HG02981 (cell line): ENCODE data around the gene C1GALT1C1L.
"Not testable (repeated sequence)": the region's sequence is repeated elsewhere in the genome, so short reads cannot be mapped to it uniquely, and the experiment has no call there.

ENCODE experiments used
- ATAC-seq: cut with Tn5 transposase; IDR thresholded peaks from one replicate; pipeline ENCODE4 v1.9.1; 2021; ENCODE audit warnings: mild to moderate bottlenecking, moderate library complexity; ENCODE audit not compliant: unreplicated experiment

C1GALT1C1L gene

GRCh38 chr2:43657241-43657640 lies 19.0 kb downstream of the C1GALT1C1L start:
- ATAC-seq = no peak

GRCh38 chr2:43653506-43653905 lies 22.7 kb downstream of the C1GALT1C1L start:
- ATAC-seq = no peak

DNA sequence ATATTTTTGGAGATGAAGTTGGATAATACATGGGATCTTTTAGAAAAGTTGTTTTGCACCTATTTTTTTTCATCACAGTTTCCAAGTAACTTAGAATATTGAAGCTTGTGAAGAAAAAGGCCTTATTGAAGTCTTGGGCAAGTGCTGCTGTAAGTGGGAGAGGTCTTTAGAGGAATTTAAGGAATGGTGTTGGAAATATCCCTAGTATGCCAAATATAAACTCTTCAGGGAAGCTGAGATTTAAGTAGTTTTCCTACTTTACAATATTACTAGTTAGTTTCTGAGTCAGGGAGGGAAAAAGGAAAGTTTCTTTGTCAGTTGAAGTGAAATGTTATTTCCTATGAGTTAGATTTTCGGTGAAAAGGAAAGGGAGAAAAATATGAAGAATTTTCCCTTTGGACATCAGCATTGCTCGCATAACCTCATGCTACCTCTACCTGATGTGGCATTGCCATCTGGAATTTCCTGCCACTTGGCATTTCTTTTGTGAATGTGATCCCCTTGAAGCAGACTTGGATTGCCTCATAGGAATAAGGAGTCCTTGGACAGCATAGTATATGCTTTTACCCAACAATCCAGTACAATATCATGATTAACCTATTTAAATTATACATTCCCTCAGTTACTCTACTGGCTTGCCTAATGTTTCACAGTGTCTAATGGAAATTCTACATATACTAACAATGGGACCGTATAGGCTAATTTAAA lies 27.1 kb downstream of the C1GALT1C1L start:
- no peak for ATAC-seq

DNA sequence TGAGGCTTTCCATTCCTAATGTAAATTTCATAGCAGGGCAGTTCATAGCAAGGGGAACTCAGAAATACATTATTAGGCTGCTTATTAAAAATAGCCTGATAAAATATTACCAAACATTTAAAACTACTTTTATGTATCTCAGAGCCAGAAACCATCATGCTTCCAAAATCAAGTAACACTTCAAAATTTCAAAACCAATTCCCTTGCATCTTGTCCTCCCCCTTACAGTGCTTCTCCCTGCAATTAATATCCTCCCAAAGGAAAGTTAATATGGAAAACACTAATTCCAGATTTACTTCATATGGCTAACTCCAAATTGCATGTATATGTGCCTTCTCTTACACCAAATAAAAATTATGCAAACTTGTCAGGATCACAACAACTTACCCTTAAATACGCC lies 32.5 kb downstream of the C1GALT1C1L start:
- no peak for ATAC-seq

- ATAC-seq = no peak
Observed at GRCh38 chr2:43642363-43642762, 33.9 kb downstream of the C1GALT1C1L start.

DNA sequence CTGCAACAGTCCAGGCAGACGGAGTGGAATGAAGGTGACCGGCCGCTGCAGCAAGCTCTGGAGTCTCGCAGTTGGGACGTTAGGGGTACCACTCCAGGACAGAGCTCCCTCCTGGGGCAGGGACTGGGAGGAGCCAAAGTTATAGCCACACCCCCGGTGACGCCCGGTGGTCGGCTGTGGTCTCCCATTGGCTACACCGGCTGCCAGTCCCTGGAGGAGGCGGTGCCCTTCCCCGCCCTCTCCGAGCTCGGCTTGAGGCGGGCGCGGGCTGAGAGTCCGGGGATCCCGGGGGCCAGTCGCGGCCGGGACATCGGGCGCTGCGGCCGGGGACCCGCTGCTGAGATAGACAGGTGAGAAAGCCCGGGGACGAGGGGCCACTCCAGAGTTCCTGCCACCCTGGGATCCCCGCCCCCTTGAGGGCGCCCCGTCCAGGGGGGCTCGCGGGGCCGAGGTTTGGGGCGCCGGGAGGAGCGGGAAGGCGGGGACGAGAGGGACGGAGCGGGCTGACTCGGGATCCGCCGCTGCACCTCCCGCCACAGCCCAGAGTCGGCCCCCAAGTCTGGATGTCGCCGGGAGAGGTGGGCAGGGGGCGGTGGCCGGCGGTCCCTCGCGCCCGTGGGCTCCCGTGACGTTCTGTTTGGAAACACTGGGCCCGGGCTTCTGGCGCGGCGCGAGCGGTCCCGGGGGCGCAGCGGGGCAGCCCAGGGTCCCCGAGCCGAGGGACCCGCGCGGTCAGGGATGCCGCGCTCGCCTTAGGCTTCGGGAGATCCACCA lies 39.0 kb downstream of the C1GALT1C1L start, which contains the start of gene PLEKHH2:
PLEKHH2 (plus strand) TSS at position 231 of the 774 bp plus-strand sequence. CDS start 7,414 bp downstream, outside the sequence.
- peak; percentile 100 for ATAC-seq

DNA sequence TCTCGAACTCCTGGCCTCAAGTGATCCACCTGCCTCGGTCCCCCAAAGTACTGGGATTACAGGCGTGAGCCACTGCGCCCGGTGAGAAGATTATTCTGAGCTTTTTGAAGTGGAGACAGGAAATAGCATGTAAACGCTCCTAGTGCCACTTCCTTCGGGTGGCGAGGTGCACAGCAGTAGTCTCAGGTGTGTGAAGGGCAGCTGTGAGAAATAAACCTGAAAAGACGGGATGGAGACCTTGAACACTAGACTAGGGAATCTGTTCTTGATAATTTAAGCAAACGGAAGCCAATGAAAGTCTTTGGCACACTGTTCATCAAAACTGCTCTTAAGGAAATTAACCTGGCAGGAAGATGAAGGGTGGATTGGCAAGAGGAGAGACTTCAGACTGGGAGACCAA lies 39.6 kb downstream of the C1GALT1C1L start:
- no peak for ATAC-seq

DNA sequence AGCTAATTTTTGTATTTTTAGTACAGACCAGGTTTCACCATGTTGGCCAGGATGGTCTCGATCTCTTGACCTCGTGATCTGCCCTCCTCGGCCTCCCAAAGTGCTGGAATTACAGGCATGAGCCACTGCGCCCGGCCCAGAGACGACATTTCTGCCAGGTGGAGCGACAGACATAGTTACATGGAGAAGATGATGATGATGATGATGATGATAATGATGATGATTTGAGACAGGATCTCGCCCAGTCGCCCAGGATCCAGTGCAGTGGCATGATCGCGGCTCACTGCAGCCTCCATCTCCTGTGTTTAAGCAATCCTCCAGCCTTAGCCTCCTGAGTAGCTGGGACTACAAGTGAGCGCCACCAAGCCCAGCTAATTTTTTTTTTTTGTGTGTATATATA lies 40.1 kb downstream of the C1GALT1C1L start:
- not testable (repeated sequence) for ATAC-seq

DNA sequence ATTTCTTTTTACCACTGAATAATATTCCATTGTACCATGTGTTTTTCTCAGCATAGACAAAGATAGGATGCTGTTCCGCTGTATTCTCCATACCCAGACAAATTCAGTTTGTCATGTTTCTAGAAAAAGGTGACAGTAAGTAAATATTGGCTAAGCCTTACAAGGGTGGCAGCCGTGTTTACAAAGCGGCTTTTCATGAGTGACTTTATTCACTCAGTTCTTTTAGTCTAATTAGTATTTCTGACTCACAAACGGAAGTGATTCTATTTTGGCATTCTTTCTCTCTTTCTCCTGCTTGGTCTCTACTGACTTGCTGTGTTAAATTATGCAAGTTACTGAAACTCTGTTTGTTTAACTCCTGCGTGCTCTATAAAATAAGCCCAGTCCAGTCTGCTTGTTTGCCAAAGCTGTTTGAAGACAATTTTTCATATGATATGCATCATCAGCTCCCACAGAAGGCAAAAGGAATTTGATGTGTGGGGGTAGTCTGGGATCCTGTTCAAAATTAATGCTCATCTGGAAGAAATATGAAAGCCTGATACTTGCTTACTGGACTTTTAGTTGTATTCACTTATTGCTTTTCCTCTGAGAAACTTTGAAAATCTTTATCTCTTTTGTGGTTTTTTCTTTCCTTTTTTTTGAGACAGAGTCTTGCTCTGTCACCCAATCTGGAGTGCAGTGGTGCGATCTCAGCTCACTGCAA lies 41.5 kb downstream of the C1GALT1C1L start:
- no peak for ATAC-seq

DNA sequence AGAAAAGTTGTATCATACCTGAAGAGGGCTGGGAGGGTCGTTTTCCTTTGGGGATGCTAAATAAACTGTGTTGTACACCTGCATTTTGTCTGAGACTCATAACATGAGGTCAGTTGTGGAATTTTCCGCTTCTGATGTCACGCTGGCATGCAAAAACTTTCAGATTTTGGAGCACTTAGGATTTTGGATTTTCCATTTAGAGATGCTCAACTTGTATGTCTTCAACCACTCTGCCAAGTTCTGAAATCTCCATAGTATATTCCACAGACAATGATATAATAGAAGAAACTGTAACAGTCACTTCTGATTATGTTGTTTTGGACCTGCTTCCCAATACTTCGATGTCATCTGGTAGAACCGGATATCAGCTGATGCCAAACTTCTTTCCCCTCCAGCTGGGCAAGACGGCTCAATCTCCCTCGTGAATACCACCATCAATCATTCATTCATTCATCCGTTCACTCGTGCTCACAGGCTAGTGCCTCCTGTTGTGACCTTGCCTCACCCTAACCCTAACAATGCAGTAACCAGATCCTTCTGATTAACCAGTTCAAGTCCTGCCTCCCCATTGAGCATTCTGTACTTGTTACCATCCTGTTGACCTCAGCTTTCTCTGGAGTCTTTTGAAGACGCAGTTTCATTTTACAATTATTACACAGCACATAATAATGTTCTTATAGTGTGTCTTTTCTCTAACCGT lies 44.5 kb downstream of the C1GALT1C1L start:
- ATAC-seq = no peak
